HepG2 (cell line): Measurements from ENCODE around the gene LDLR. TPM values are rescaled to one million over a fixed set of nuclear protein-coding genes. Genes with fewer than 3 reads are reported as not detected.
A peak's percentile ranks its signal among the peaks of the same experiment; 100 is the strongest.
"Not testable (repeated sequence)": the region's sequence is repeated elsewhere in the genome, so short reads cannot be mapped to it uniquely, and the experiment has no call there.

Source experiments
- ATAC-seq: fragments of 200-7000 bp; cut with Tn5 transposase; 3 replicates; pipeline ENCODE4 v1.9.1; 2020; ENCODE audit warnings: mild to moderate bottlenecking, moderate library complexity
- BruUV-seq: library from RNA; stranded (reverse); fragments of 400-500 nt; replicated peaks from 2 replicates; lab custom pipeline; 2021; lab: Mats Ljungman, UMichigan
- CTCF ChIA-PET: fragments of 300-600 bp; formaldehyde crosslinking; extraction: SDS; loops from one replicate; lab custom pipeline; 2021; ENCODE audit warnings: low total read pairs, inconsistent platforms, low intra/inter-chr PET ratio; lab: Yijun Ruan, JAX
- POLR2A ChIA-PET: fragments of 350-600 bp; sonication (Branson Sonifier 250); formaldehyde crosslinking; loops from one replicate; lab custom pipeline; 2020; ENCODE audit warnings: antibody characterized with exemption, inconsistent platforms; lab: Yijun Ruan, JAX
- DNase-seq: peaks from one replicate; pipeline ENCODE4 v3.0.0-alpha.2; 2015; ENCODE audit warnings: low spot score
- FAIRE-seq: peaks from 3 replicates; lab custom pipeline; 2011; peaks lifted over from hg19 to GRCh38; lab: Jason Lieb, UNC
- H2AFZ ChIP-seq: one replicate; pipeline ENCODE4 v1.6.1; 2011; ENCODE audit warnings: low read length, inconsistent platforms
- H3K27ac ChIP-seq: fragments of 300-600 bp; 3 replicates; pipeline ENCODE4 v1.8.0; 2011; ENCODE audit warnings: mixed run types, mild to moderate bottlenecking, mixed read lengths, low read length, inconsistent platforms; ENCODE audit not compliant: insufficient read depth; ENCODE audit errors: extremely low read length
- H3K27me3 ChIP-seq, 2 experiments: fragments of 200-600 bp in 1 of 2; 2 replicates in 1 of 2; 3 replicates in 1 of 2; pipeline versions ENCODE4 v1.6.0 to v1.8.0; 2011; ENCODE audit warnings: low read length in 2 of 2, mild to moderate bottlenecking in 2 of 2, moderate library complexity in 2 of 2, inconsistent platforms in 1 of 2; ENCODE audit not compliant: insufficient read depth in 2 of 2, control insufficient read depth in 1 of 2
- H3K36me3 ChIP-seq, 2 experiments: fragments of 200-600 bp in 1 of 2; replicated peaks in 1 of 2; 2 replicates in 1 of 2; 3 replicates in 1 of 2; pipeline versions ENCODE4 v1.5.1 to v1.8.0; 2011; ENCODE audit warnings: low read length in 2 of 2, inconsistent platforms in 1 of 2; ENCODE audit not compliant: insufficient read depth in 2 of 2, control insufficient read depth in 1 of 2
- H3K4me1 ChIP-seq: 2 replicates; pipeline ENCODE4 v1.5.1; 2012; ENCODE audit warnings: low read length, inconsistent platforms; ENCODE audit not compliant: insufficient read depth
- H3K4me2 ChIP-seq: 2 replicates; pipeline ENCODE4 v1.6.0; 2011; ENCODE audit warnings: low read depth, low read length, inconsistent platforms
- H3K4me3 ChIP-seq, 3 experiments: fragments of 200-600 bp in 1 of 3; sonication (generic), shearing (Covaris generic) in 1 of 3; replicated peaks in 1 of 3; 2 replicates each; pipeline ENCODE4 v1.5.1; 2011 to 2016; ENCODE audit warnings: low read length in 3 of 3, inconsistent platforms in 2 of 3, low read depth in 2 of 3, mild to moderate bottlenecking in 2 of 3, control low read depth in 1 of 3, mixed read lengths in 1 of 3; ENCODE audit not compliant: insufficient read depth in 1 of 3
- H3K79me2 ChIP-seq: one replicate; pipeline ENCODE4 v1.6.1; 2011; ENCODE audit warnings: low read length, inconsistent platforms; ENCODE audit not compliant: insufficient read depth
- H3K9ac ChIP-seq: 2 replicates; pipeline ENCODE4 v1.6.0; 2011; ENCODE audit warnings: mild to moderate bottlenecking, low read depth, low read length, inconsistent platforms; ENCODE audit not compliant: insufficient read depth
- H3K9me3 ChIP-seq: 2 replicates; pipeline ENCODE4 v1.5.1; 2012; ENCODE audit warnings: mild to moderate bottlenecking, low read length
- H4K20me1 ChIP-seq: 2 replicates; pipeline ENCODE4 v1.6.0; 2011; ENCODE audit warnings: inconsistent platforms, mild to moderate bottlenecking, low read length, moderate library complexity; ENCODE audit not compliant: insufficient read depth
- BCL6 ChIP-seq: IDR thresholded peaks from 2 replicates; pipeline ENCODE4 v1.6.1; 2016; ENCODE audit warnings: missing genetic modification reagents, missing compliant biosample characterization
- POGK ChIP-seq: sonication (generic); formaldehyde crosslinking; conservative IDR thresholded peaks from 2 replicates; pipeline ENCODE4 v1.8.0; 2022; ENCODE audit warnings: mild to moderate bottlenecking, moderate library complexity, missing genetic modification reagents
- WGBS: methylation state at CpG from one replicate; pipeline ENCODE4 v1.1.6; 2017; ENCODE audit warnings: low lambda C conversion rate; 5-methylcytosine and 5-hydroxymethylcytosine counted together
- in situ Hi-C: cut with HindIII; loops from 2 replicates; pipeline ENCODE4 v1.10.0; 2017; ENCODE audit warnings: low pct_unique_long_range_greater_than_20kb; ENCODE audit not compliant: extremely low pct_ligation_motif_present
- intact Hi-C: fragments of 100-400 bp; cut with micrococcal nuclease; formaldehyde crosslinking; loops from one replicate; pipeline ENCODE4 v1.10.0; 2022; ENCODE audit not compliant: unreplicated experiment
- polyA plus RNA-seq, 8 experiments: library from polyadenylated mRNA; depleted of rRNA in 3 of 8; stranded (reverse) in 7 of 8; unstranded in 1 of 8; fragments of >200 nt; fragmentation: Illumina TruSeq in 4 of 8; extraction: Trizol in 4 of 8; gene quantifications; 2 replicates each; pipeline versions ENCODE4 v1.2.1 to v1.2.3, GENCODE V29; 2011 to 2016; ENCODE audit warnings: low read depth in 4 of 8, missing spikeins in 1 of 8, mixed read lengths in 1 of 8; ENCODE audit not compliant: insufficient read depth in 1 of 8
- total RNA-seq, 5 experiments: library from RNA; depleted of rRNA; stranded (reverse); fragments of >200 nt; fragmentation: Illumina TruSeq; extraction: Trizol; gene quantifications; 2 replicates each; pipeline ENCODE4 v1.2.3, GENCODE V29; 2016; ENCODE audit warnings: low read depth in 1 of 5
- TF ChIP-seq, protein P1 (sequence below): sonication (generic); formaldehyde crosslinking; IDR thresholded peaks from 2 replicates; pipeline ENCODE4 v1.5.0; 2020; ENCODE audit warnings: mild to moderate bottlenecking, missing genetic modification reagents

The LDLR gene
- total and polyA plus RNA-seq, 2 of the 13 experiments (the other 11 are each of a cell fraction or from before 2014, with no cell fraction given): 51.6 to 92.5 TPM

- Histone ChIP-seq H3K4me1 (peaks cover 49% of the 10 kb centered on the region), H3K79me2 (peaks cover 81% of the 10 kb centered on the region), H4K20me1 (peaks cover 90% of the 10 kb centered on the region), H3K36me3 (peaks cover 21 to 57% of the 10 kb centered on the region in 2 experiments)
- H3K9ac ChIP-seq, FAIRE-seq, H3K4me2 ChIP-seq, H2AFZ ChIP-seq, DNase-seq, ATAC-seq, H3K27me3 ChIP-seq, H3K9me3 ChIP-seq, BruUV-seq, H3K27ac ChIP-seq, in situ Hi-C loops, H3K4me3 ChIP-seq, CTCF ChIA-PET, intact Hi-C loops: not testable (repeated sequence)
- WGBS: 99% methylated on average over 6 of the region's 6 CpGs
- TF ChIP-seq BCL6: peak; percentile 31; the same call in 1 of the 2 replicates
- POLR2A ChIA-PET: interaction anchor here (1.1 kb wide), 1 partner anchor 29 kb away, joined by 4 read pairs; no protein-coding TSS in a partner anchor
Observed at GRCh38 chr19:11097367-11097766, 8.1 kb downstream of the LDLR start.

- H3K27ac ChIP-seq: no peak overlapping the region
- no peak for DNase-seq
- peaks cover 40% of the 10 kb centered on the region for H3K4me1 ChIP-seq
- H3K36me3 ChIP-seq: peaks cover 25 to 65% of the 10 kb centered on the region in 2 experiments
- no peaks in the 10 kb centered on the region; a peak in 1 of 5 replicates for H3K27me3 ChIP-seq
- H3K4me3 ChIP-seq: no peak overlapping the region
- in situ Hi-C loops (no loop called here), intact Hi-C loops (no loop called here)
- peaks cover 72% of the 10 kb centered on the region for H3K79me2 ChIP-seq
- peaks cover 90% of the 10 kb centered on the region for H4K20me1 ChIP-seq
- no TSS peak for BruUV-seq
- POLR2A ChIA-PET: no interaction called here
- H3K9ac ChIP-seq: no peak overlapping the region
- no peak overlapping the region for H2AFZ ChIP-seq
- 97% methylated on average over 2 of the region's 2 CpGs for WGBS
- ATAC-seq: no peak
- FAIRE-seq: no peak
- no peak overlapping the region for H3K4me2 ChIP-seq
- H3K9me3 ChIP-seq: no peaks in the 10 kb centered on the region
- TF ChIP-seq POGK (CRISPR knock-in tag): no peak
- TF ChIP-seq, protein P1, sequence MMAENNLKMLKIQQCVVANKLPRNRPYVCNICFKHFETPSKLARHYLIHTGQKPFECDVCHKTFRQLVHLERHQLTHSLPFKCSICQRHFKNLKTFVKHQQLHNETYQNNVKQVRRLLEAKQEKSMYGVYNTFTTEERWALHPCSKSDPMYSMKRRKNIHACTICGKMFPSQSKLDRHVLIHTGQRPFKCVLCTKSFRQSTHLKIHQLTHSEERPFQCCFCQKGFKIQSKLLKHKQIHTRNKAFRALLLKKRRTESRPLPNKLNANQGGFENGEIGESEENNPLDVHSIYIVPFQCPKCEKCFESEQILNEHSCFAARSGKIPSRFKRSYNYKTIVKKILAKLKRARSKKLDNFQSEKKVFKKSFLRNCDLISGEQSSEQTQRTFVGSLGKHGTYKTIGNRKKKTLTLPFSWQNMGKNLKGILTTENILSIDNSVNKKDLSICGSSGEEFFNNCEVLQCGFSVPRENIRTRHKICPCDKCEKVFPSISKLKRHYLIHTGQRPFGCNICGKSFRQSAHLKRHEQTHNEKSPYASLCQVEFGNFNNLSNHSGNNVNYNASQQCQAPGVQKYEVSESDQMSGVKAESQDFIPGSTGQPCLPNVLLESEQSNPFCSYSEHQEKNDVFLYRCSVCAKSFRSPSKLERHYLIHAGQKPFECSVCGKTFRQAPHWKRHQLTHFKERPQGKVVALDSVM: peak; percentile 61
- CTCF ChIA-PET: no interaction called here
Observed at GRCh38 chr19:11098327-11098726, 9.1 kb downstream of the LDLR start.
